ENCODE measurements around the gene SPTB. TPM values are rescaled to one million over a fixed set of nuclear protein-coding genes. Genes with fewer than 3 reads are reported as not detected.

SPTB gene
- polyA plus RNA-seq, 1 donor (not counting 4 experiments of a cell fraction or from before 2014, with no cell fraction given), result not detected

DNA sequence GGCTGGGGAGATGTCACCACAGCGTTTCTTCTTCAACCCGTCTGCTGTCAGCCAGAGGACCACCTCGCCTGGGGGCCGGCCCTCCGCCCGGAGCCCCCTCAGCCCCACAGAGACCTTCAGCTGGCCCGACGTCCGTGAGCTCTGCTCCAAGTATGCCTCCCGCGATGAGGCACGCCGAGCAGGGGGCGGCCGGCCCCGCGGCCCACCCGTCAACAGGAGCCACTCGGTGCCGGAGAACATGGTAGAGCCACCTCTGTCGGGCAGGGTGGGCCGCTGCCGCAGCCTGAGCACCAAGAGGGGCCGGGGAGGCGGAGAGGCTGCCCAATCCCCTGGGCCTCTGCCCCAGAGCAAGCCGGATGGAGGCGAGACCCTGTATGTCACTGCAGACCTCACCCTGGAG is 136.6 kb downstream of the SPTB start:
- Histone ChIP-seq H3K4me2 (ENCODE audit: control insufficient read depth, extremely low read depth, insufficient read depth, low read depth, low read length) (no peak overlapping the region), H3K9me1 (ENCODE audit: control insufficient read depth, extremely low read depth, insufficient read depth, low read length) (no peaks in the 10 kb centered on the region), H3K9me3 (ENCODE audit: control insufficient read depth, low read depth, low read length) (no peaks in the 10 kb centered on the region), H2AFZ (ENCODE audit: control insufficient read depth, low read length) (no peak overlapping the region), H3K27ac (ENCODE audit: control insufficient read depth, insufficient read depth, low read length) (no peak overlapping the region), H3K27me3 (ENCODE audit: control insufficient read depth, extremely low read depth, insufficient read depth, low read length) (no peaks in the 10 kb centered on the region), H3K79me2 (ENCODE audit: control insufficient read depth, insufficient read depth, low read length) (peaks cover 29% of the 10 kb centered on the region), H3K4me3 (ENCODE audit: control insufficient read depth in 2 of 3, extremely low read depth in 1 of 3, insufficient read depth in 2 of 3, low read depth in 1 of 3, low read length in 3 of 3) (no peak overlapping the region), H3K36me3 (ENCODE audit: control insufficient read depth in 2 of 2, extremely low read depth in 1 of 2, insufficient read depth in 2 of 2, low read length in 2 of 2) (peaks cover 62 to 95% of the 10 kb centered on the region in 2 experiments), H3K4me1 (ENCODE audit: control insufficient read depth, extremely low read depth, insufficient read depth, low read length) (no peaks in the 10 kb centered on the region), H3K9ac (ENCODE audit: control insufficient read depth, extremely low read depth, insufficient read depth, low read length) (no peak overlapping the region), H4K20me1 (ENCODE audit: control insufficient read depth, extremely low read depth, insufficient read depth, low read length) (peaks cover 9% of the 10 kb centered on the region)
- DNase-seq (ENCODE audit: low read depth, low spot score) (no peak), FAIRE-seq (no peak)
- dilution Hi-C loops (cut with MboI; ENCODE audit: extremely low pct_ligation_motif_present, low sequenced_read_pairs), result no loop called here
- no peak for TF ChIP-seq EZH2 (IDR thresholded peaks at IDR 0.05; ENCODE audit: low read length)
- TF ChIP-seq, protein P1, sequence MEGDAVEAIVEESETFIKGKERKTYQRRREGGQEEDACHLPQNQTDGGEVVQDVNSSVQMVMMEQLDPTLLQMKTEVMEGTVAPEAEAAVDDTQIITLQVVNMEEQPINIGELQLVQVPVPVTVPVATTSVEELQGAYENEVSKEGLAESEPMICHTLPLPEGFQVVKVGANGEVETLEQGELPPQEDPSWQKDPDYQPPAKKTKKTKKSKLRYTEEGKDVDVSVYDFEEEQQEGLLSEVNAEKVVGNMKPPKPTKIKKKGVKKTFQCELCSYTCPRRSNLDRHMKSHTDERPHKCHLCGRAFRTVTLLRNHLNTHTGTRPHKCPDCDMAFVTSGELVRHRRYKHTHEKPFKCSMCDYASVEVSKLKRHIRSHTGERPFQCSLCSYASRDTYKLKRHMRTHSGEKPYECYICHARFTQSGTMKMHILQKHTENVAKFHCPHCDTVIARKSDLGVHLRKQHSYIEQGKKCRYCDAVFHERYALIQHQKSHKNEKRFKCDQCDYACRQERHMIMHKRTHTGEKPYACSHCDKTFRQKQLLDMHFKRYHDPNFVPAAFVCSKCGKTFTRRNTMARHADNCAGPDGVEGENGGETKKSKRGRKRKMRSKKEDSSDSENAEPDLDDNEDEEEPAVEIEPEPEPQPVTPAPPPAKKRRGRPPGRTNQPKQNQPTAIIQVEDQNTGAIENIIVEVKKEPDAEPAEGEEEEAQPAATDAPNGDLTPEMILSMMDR (optimal IDR thresholded peaks at IDR 0.05 in 1 of 3, IDR thresholded peaks at IDR 0.05 in 1 of 3, conservative IDR thresholded peaks at IDR 0.05 in 1 of 3; ENCODE audit: extremely low read depth in 1 of 3, insufficient read depth in 2 of 3, low read length in 3 of 3), result no peak

GRCh38 chr14:64741961-64742360 is 137.7 kb downstream of the SPTB start:
- Histone ChIP-seq H3K4me1 (ENCODE audit: control insufficient read depth, extremely low read depth, insufficient read depth, low read length) (peaks cover 2% of the 10 kb centered on the region), H3K79me2 (ENCODE audit: control insufficient read depth, insufficient read depth, low read length) (peaks cover 32% of the 10 kb centered on the region), H3K9me3 (ENCODE audit: control insufficient read depth, low read depth, low read length) (no peaks in the 10 kb centered on the region), H3K9ac (ENCODE audit: control insufficient read depth, extremely low read depth, insufficient read depth, low read length) (no peak overlapping the region), H3K9me1 (ENCODE audit: control insufficient read depth, extremely low read depth, insufficient read depth, low read length) (no peaks in the 10 kb centered on the region), H3K36me3 (ENCODE audit: control insufficient read depth in 2 of 2, extremely low read depth in 1 of 2, insufficient read depth in 2 of 2, low read length in 2 of 2) (peaks cover 66 to 95% of the 10 kb centered on the region in 2 experiments), H3K27me3 (ENCODE audit: control insufficient read depth, extremely low read depth, insufficient read depth, low read length) (no peaks in the 10 kb centered on the region), H2AFZ (ENCODE audit: control insufficient read depth, low read length) (no peak overlapping the region), H3K27ac (ENCODE audit: control insufficient read depth, insufficient read depth, low read length) (no peak overlapping the region), H3K4me2 (ENCODE audit: control insufficient read depth, extremely low read depth, insufficient read depth, low read depth, low read length) (no peak overlapping the region), H3K4me3 (ENCODE audit: control insufficient read depth in 2 of 3, extremely low read depth in 1 of 3, insufficient read depth in 2 of 3, low read depth in 1 of 3, low read length in 3 of 3) (no peak overlapping the region), H4K20me1 (ENCODE audit: control insufficient read depth, extremely low read depth, insufficient read depth, low read length) (peaks cover 7% of the 10 kb centered on the region)
- dilution Hi-C loops (cut with MboI; ENCODE audit: extremely low pct_ligation_motif_present, low sequenced_read_pairs), result no loop called here
- TF ChIP-seq, protein P1 (optimal IDR thresholded peaks at IDR 0.05 in 1 of 3, IDR thresholded peaks at IDR 0.05 in 1 of 3, conservative IDR thresholded peaks at IDR 0.05 in 1 of 3; ENCODE audit: extremely low read depth in 1 of 3, insufficient read depth in 2 of 3, low read length in 3 of 3), result no peak
- no peak for TF ChIP-seq EZH2 (IDR thresholded peaks at IDR 0.05; ENCODE audit: low read length)
- FAIRE-seq (no peak), DNase-seq (ENCODE audit: low read depth, low spot score) (no peak)

Measured in keratinocyte (primary cell).